HG02938 (cell line): ENCODE measurements around the gene PHC2.

ENCODE experiments used
- ATAC-seq: cut with Tn5 transposase; IDR thresholded peaks from one replicate; pipeline ENCODE4 v1.9.1; 2021; ENCODE audit warnings: mild to moderate bottlenecking, moderate library complexity; ENCODE audit not compliant: unreplicated experiment

PHC2 gene

GRCh38 chr1:33275706-33276572 lies 155.0 kb downstream of the PHC2 start:
- ATAC-seq, result no peak

GRCh38 chr1:33275195-33275594 lies 155.7 kb downstream of the PHC2 start:
- ATAC-seq, result no peak

GRCh38 chr1:33274446-33274845 lies 156.4 kb downstream of the PHC2 start:
- ATAC-seq, result no peak

GRCh38 chr1:33273961-33274371 lies 156.9 kb downstream of the PHC2 start:
- ATAC-seq, result no peak
